Measurements from ENCODE around the gene GTF3C1.

DNA sequence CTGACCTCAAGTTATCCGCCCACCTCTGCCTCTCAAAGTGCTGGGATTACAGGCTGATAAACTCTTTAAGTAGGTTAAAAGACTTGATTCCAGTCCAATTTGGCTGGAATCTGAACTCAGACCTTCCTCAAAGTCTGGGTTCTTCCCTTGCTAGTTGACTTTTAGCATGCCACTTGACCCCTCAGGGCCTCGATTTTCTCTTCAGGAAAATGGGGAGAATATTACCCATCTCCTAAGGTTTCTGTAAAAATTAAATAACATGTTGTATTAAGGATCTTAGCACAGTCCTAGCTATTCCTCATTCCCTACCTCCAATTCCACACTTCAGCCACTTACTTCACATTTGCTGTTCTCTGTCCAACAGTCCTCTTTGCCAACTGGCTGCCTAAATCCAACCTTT is 1.9 kb downstream of the GTF3C1 start:
- TF ChIP-seq CTCF (IDR thresholded peaks at IDR 0.05; ENCODE audit: low read depth, low read length): no peak
- TF ChIP-seq EZH2phosphoT487 (IDR thresholded peaks at IDR 0.05; ENCODE audit: low read depth): no peak

Measured in OCI-LY3 (cell line).